Thyroid gland (tissue), 4 donors: ENCODE measurements around the gene PGLYRP2. TPM values are rescaled to one million over a fixed set of nuclear protein-coding genes. Genes with fewer than 3 reads are reported as not detected.

Experiments
- DNase-seq, 2 donors: peaks; one replicate each; pipeline ENCODE4 v3.0.0-alpha.2; 2019
- H3K27ac ChIP-seq, 3 donors: fragments of 200-600 bp; sonication (generic); 1 replicate in 2 of 3; 2 replicates in 1 of 3; pipeline ENCODE4 v1.5.1; 2016 to 2019; ENCODE audit warnings: mild to moderate bottlenecking in 1 of 3, moderate library complexity in 1 of 3
- H3K27me3 ChIP-seq: fragments of 200-600 bp; sonication (generic); one replicate; pipeline ENCODE4 v1.5.1; 2019
- H3K36me3 ChIP-seq, 2 donors: fragments of 200-600 bp; sonication (generic); one replicate each; pipeline ENCODE4 v1.5.1; 2016 to 2019
- H3K4me1 ChIP-seq, 2 donors: fragments of 200-600 bp; sonication (generic); one replicate each; pipeline ENCODE4 v1.5.1; 2017 to 2019
- H3K4me3 ChIP-seq, 3 donors: fragments of 200-600 bp; sonication (generic); replicated peaks in 1 of 3; 1 replicate in 2 of 3; 2 replicates in 1 of 3; pipeline ENCODE4 v1.5.1; 2016; ENCODE audit warnings: mild to moderate bottlenecking in 1 of 3
- H3K9me3 ChIP-seq: fragments of 200-600 bp; sonication (generic); one replicate; pipeline ENCODE4 v1.5.1; 2017
- POLR2A ChIP-seq, 2 donors: fragments of 450-650 bp; IDR thresholded peaks; one replicate each; pipeline ENCODE4 v1.6.1; 2017; ENCODE audit warnings: antibody characterized with exemption in 2 of 2, mild to moderate bottlenecking in 2 of 2, moderate library complexity in 1 of 2
- WGBS, 2 donors: methylation state at CpG; one replicate each; pipeline ENCODE4 v1.1.5; 2017; 5-methylcytosine and 5-hydroxymethylcytosine counted together
- intact Hi-C: fragments of 100-400 bp; cut with DNase I; formaldehyde crosslinking; loops from one replicate; pipeline ENCODE4 v1.15.1; 2023
- total RNA-seq, 4 donors: library from RNA; depleted of rRNA; stranded (reverse); fragments of >200 nt; gene quantifications; one replicate each; pipeline ENCODE4 v1.2.3, GENCODE V29; 2016
- TF ChIP-seq, protein P1 (sequence below), 6 experiments: fragments of 200-600 bp in 3 of 6; fragments of 450-650 bp in 3 of 6; sonication (generic) in 3 of 6; IDR thresholded peaks; one replicate each; pipeline ENCODE4 v1.5.1; 2016 to 2019; ENCODE audit warnings: antibody characterized with exemption in 6 of 6, mild to moderate bottlenecking in 2 of 6, inconsistent platforms in 1 of 6, moderate library complexity in 1 of 6

The PGLYRP2 gene
- total RNA-seq, 4 donors from 2014 or later = not detected

DNA sequence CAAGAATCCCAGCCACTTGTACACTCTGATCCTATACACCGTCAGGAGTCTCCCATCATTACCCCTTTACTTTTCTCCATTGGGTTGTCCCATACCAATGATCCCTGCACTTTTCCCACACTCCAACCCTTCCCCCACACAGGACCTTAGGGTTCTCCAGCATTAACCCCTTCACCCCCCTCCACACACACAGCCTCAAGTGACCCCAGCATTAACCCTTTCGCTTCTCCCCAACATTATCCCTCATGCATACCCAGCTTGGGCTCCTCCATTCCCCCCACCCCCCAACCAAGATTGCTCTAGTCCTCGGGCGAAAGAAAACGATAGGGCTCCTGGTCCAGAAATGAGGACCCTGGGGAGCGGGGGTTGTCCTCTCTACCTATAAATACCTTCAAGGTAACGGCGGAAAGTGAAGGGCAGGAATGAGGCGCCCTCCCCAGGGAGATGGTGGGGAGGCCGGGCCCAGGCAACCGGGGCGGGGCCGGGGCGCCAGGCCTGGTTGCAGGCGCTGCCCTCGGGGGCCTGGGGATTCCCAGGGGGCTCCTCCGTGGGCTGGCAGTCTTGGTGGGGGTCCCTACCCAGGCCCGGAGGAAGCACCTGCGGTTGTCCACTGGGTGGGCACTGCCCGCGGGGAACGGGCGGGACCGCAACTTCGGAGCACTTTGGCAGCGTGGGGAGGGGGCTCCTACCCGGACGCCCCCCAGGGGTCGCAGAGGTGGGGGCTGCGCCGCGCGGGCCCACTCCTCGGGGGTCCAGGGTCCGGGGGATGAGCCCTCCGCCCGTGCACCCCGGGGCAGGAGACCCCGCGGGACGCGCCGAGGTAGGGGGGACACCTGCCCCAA is 30.3 kb downstream of the PGLYRP2 start:
- peak in 1 of 2 donors; percentile 30 for DNase-seq
- H3K27me3 ChIP-seq = no peaks in the 10 kb centered on the region
- H3K4me1 ChIP-seq = peaks cover 16 to 22% of the 10 kb centered on the region in 2 donors
- TF ChIP-seq, protein P1, sequence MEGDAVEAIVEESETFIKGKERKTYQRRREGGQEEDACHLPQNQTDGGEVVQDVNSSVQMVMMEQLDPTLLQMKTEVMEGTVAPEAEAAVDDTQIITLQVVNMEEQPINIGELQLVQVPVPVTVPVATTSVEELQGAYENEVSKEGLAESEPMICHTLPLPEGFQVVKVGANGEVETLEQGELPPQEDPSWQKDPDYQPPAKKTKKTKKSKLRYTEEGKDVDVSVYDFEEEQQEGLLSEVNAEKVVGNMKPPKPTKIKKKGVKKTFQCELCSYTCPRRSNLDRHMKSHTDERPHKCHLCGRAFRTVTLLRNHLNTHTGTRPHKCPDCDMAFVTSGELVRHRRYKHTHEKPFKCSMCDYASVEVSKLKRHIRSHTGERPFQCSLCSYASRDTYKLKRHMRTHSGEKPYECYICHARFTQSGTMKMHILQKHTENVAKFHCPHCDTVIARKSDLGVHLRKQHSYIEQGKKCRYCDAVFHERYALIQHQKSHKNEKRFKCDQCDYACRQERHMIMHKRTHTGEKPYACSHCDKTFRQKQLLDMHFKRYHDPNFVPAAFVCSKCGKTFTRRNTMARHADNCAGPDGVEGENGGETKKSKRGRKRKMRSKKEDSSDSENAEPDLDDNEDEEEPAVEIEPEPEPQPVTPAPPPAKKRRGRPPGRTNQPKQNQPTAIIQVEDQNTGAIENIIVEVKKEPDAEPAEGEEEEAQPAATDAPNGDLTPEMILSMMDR (IDR thresholded peaks at IDR 0.05) = no peak
- TF ChIP-seq POLR2A (IDR thresholded peaks at IDR 0.05) = no peak
- no peaks in the 10 kb centered on the region for H3K9me3 ChIP-seq
- WGBS, 2 donors = 7 to 12% methylated on average over 9 to 18 of the region's 43 CpGs
- no peaks in the 10 kb centered on the region for H3K36me3 ChIP-seq
- peak overlapping the region; percentile 32 to 74 (median 73) for H3K27ac ChIP-seq
- H3K4me3 ChIP-seq = peak overlapping the region in 2 of 3 donors; percentile 35 to 80
- intact Hi-C loops = loop anchor here (2.0 kb wide), 1 partner anchor 16 kb away; no protein-coding TSS in a partner anchor

DNA sequence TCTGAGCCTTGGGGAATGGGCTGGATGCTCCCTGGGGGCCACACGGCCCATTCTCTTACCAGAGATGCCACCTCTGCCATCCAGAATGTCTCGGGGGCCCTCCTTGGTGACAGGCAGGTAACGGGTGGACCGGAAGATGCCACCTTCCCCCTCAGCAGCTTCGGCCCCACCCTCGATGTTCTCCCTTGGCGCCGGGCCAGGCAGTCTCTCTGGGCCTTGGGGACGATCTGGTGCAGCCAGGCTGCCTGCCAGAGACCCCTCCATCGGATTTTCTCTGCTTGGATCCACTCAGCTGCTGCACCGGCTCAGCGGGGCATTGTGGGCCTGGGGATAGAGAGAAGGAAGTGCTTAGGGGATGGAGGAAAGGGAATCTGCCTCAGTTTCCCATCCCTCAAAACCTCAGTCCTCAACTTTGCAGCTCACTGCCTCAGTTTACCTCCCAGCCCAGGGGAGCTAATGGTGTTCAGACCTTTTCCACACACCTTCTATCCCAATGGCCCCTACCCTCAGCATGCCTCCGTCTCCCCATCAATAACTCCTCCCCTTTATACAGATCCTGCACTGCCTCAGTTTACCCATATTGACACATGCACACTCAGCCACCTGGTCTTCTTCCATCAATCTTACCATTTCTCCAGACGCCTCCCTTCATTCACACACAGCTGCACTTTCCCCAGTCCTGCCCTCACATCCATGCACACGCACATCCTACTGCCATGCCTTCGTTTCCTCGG is 31.1 kb downstream of the PGLYRP2 start:
- 62 to 69% methylated on average over 12 to 14 of the region's 17 CpGs for WGBS, 2 donors
- H3K36me3 ChIP-seq = no peaks in the 10 kb centered on the region
- H3K27me3 ChIP-seq = no peaks in the 10 kb centered on the region
- intact Hi-C loops = loop anchor here (2.0 kb wide), 1 partner anchor 15 kb away; no protein-coding TSS in a partner anchor
- no peaks in the 10 kb centered on the region for H3K9me3 ChIP-seq
- peaks cover 14 to 16% of the 10 kb centered on the region in 2 donors for H3K4me1 ChIP-seq
- no peak overlapping the region for H3K4me3 ChIP-seq
- TF ChIP-seq POLR2A (IDR thresholded peaks at IDR 0.05) = no peak
- TF ChIP-seq, protein P1 (IDR thresholded peaks at IDR 0.05) = no peak
- DNase-seq = no peak
- H3K27ac ChIP-seq = no peak overlapping the region

DNA sequence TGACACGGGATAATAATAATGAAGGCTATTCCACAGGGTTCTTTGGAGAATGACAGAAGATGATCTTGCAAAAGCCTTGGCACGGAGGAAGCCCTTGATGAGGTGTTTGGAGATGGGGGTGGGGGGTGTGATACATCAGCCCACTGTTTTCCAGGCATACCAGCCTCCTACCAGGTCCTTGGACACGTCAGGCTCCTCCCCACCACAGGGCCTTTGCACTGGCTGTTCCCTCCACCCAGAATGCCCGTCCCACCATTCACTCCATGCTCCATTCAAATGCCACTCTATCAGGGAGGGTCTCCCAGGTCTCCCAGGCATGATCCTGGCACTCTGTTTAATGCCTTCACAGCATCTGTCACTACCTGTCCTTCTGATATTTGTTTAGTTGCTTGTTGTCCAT is 32.2 kb downstream of the PGLYRP2 start:
- Histone ChIP-seq H3K4me3 (no peak overlapping the region), H3K9me3 (no peaks in the 10 kb centered on the region), H3K27ac (no peak overlapping the region), H3K4me1 (peaks cover 6 to 8% of the 10 kb centered on the region in 2 donors), H3K27me3 (no peaks in the 10 kb centered on the region), H3K36me3 (no peaks in the 10 kb centered on the region)
- WGBS, 2 donors = 85 to 87% methylated on average over 4 of the region's 4 CpGs
- DNase-seq = no peak
- TF ChIP-seq, protein P1 (IDR thresholded peaks at IDR 0.05) = no peak
- TF ChIP-seq POLR2A (IDR thresholded peaks at IDR 0.05) = no peak
- intact Hi-C loops = no loop called here

DNA sequence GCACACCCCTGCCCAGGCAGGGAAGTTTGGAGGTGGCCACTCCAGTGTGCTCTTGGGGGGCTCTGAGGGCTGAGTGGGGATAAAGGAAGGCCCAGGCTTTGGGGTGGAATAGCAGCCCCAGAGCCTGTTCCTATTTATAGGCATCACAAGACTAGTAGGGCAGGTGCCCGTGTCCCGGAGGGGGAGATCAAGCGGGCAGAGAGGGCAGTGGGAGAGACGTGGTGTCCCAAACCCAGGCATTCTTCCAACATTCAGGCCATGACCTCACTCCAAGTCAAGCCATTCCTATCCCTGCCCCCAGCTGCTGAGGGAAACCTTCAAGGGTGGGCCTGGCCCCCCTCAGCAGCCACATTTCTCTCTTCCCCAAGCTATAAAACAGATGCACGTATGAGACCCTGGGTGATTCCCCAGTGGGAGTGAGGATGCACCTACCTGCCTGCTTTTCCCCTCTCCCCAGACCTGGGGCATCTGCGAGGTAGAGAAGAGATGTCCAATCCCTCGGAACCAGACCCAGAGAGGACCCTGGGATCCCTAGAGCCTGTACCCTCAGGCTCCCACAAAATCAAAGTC is 33.4 kb downstream of the PGLYRP2 start:
- no peak overlapping the region for H3K4me3 ChIP-seq
- TF ChIP-seq POLR2A (IDR thresholded peaks at IDR 0.05) = no peak
- TF ChIP-seq, protein P1 (IDR thresholded peaks at IDR 0.05) = no peak
- WGBS, 2 donors = 84 to 86% methylated on average over 6 to 7 of the region's 7 CpGs
- no peak overlapping the region for H3K27ac ChIP-seq
- intact Hi-C loops = no loop called here
- no peaks in the 10 kb centered on the region for H3K36me3 ChIP-seq
- H3K27me3 ChIP-seq = no peaks in the 10 kb centered on the region
- no peaks in the 10 kb centered on the region for H3K9me3 ChIP-seq
- peaks cover 6 to 8% of the 10 kb centered on the region in 2 donors for H3K4me1 ChIP-seq
- DNase-seq = no peak
